Adrenal gland (tissue), 12 donors: ENCODE measurements around the gene BNC2. TPM values are rescaled to one million over a fixed set of nuclear protein-coding genes. Genes with fewer than 3 reads are reported as not detected.

Experiments used
- DNase-seq, 7 donors: peaks; one replicate each; pipeline ENCODE4 v3.0.0-alpha.2; 2019 to 2020
- H3K27ac ChIP-seq, 5 donors: fragments of 200-600 bp; sonication (generic) in 4 of 5; 1 replicate in 3 of 5; 2 replicates in 2 of 5; pipeline versions ENCODE4 v1.5.1 to v1.8.0; 2016 to 2020; ENCODE audit warnings: mild to moderate bottlenecking in 1 of 5
- H3K27me3 ChIP-seq: fragments of 200-600 bp; 2 replicates; pipeline ENCODE4 v1.8.0; 2021
- H3K36me3 ChIP-seq, 2 donors: fragments of 200-600 bp; replicated peaks in 1 of 2; 1 replicate in 1 of 2; 2 replicates in 1 of 2; pipeline versions ENCODE4 v1.5.1 to v1.8.0; 2018 to 2022
- H3K4me1 ChIP-seq, 2 donors: fragments of 200-600 bp; replicated peaks in 1 of 2; 1 replicate in 1 of 2; 2 replicates in 1 of 2; pipeline versions ENCODE4 v1.5.1 to v1.8.0; 2018 to 2021
- H3K4me3 ChIP-seq, 4 donors: fragments of 200-600 bp; sonication (generic) in 3 of 4; one replicate each; pipeline ENCODE4 v1.5.1; 2016 to 2018
- H3K9me3 ChIP-seq, 3 donors: fragments of 200-600 bp; sonication (generic) in 1 of 3; replicated peaks in 1 of 3; 1 replicate in 2 of 3; 2 replicates in 1 of 3; pipeline versions ENCODE4 v1.5.1 to v1.8.0; 2016 to 2021
- POLR2A ChIP-seq, 2 donors: fragments of 450-650 bp; IDR thresholded peaks; one replicate each; pipeline ENCODE4 v1.6.1; 2017; ENCODE audit warnings: antibody characterized with exemption in 2 of 2, mild to moderate bottlenecking in 2 of 2, moderate library complexity in 1 of 2
- WGBS, 4 donors: extraction: QIAGEN DNeasy Blood & Tissue Kit in 2 of 4; methylation state at CpG; one replicate each; pipeline versions ENCODE4 v1.1.5 to v1.1.7; 2013 to 2017; 5-methylcytosine and 5-hydroxymethylcytosine counted together
- intact Hi-C, 2 donors: fragments of 100-400 bp; cut with DNase I; formaldehyde crosslinking; loops; one replicate each; pipeline versions ENCODE4 v1.14.1 to v1.15.0; 2022 to 2023
- polyA plus RNA-seq, 3 donors: library from polyadenylated mRNA; stranded (reverse); fragments of 200-250 nt in 2 of 3; fragments of 350-450 nt in 1 of 3; fragmentation: Illumina TruSeq in 1 of 3; extraction: RNeasy Lipid Tissue Mini Kit (QIAGEN cat#74804) in 1 of 3; gene quantifications; one replicate each; pipeline ENCODE4 v1.2.3, GENCODE V29; 2013 to 2014
- total RNA-seq, 9 donors: library from RNA; depleted of rRNA in 4 of 9; stranded (reverse); fragments of >200 nt in 4 of 9; fragments of 120-200 nt in 1 of 9; fragmentation: NEBNext Ultra II Directional in 1 of 9; extraction: Animal tissue kit (Norgen Biotek cat#: 25700) in 1 of 9; gene quantifications; one replicate each; pipeline versions ENCODE4 v1.1.0 to v1.2.4, GENCODE V29; 2013 to 2023
- TF ChIP-seq, protein P1 (sequence below), 6 experiments: fragments of 450-650 bp in 4 of 6; fragments of 200-600 bp in 2 of 6; sonication (generic) in 1 of 6; IDR thresholded peaks; 1 replicate in 5 of 6; 2 replicates in 1 of 6; pipeline versions ENCODE4 v1.5.1 to v1.8.0; 2016 to 2021; ENCODE audit warnings: antibody characterized with exemption in 6 of 6, mild to moderate bottlenecking in 2 of 6, moderate library complexity in 1 of 6
- donor health status: healthy with polysubstance abuse.
- donor health status: Bipolar disorder and iron deficiency.
- donor health status: DM: yes; HTN: yes; CAD: no.
- donor health status: DM: no; HTN: no; CAD: no.
- donor health status: DM: no; HTN: no; CAD: no.
- donor health status: DM: yes; HTN: yes; CAD: no.

BNC2 gene
- total and polyA plus RNA-seq, 12 donors = 1.1 to 11.1 (median 5.0) TPM

GRCh38 chr9:16709924-16710323, 160.5 kb downstream of the BNC2 start:
- 72 to 80% (median 75%) methylated on average over 2 of the region's 2 CpGs for WGBS, 4 donors
- Histone ChIP-seq H3K9me3 (no peaks in the 10 kb centered on the region), H3K27me3 (no peaks in the 10 kb centered on the region), H3K4me1 (peaks cover 0 to 7% of the 10 kb centered on the region in 2 donors), H3K36me3 (no peaks in the 10 kb centered on the region), H3K27ac (no peak overlapping the region), H3K4me3 (no peak overlapping the region)
- no peak for TF ChIP-seq POLR2A (IDR thresholded peaks at IDR 0.05)
- TF ChIP-seq, protein P1, sequence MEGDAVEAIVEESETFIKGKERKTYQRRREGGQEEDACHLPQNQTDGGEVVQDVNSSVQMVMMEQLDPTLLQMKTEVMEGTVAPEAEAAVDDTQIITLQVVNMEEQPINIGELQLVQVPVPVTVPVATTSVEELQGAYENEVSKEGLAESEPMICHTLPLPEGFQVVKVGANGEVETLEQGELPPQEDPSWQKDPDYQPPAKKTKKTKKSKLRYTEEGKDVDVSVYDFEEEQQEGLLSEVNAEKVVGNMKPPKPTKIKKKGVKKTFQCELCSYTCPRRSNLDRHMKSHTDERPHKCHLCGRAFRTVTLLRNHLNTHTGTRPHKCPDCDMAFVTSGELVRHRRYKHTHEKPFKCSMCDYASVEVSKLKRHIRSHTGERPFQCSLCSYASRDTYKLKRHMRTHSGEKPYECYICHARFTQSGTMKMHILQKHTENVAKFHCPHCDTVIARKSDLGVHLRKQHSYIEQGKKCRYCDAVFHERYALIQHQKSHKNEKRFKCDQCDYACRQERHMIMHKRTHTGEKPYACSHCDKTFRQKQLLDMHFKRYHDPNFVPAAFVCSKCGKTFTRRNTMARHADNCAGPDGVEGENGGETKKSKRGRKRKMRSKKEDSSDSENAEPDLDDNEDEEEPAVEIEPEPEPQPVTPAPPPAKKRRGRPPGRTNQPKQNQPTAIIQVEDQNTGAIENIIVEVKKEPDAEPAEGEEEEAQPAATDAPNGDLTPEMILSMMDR (IDR thresholded peaks at IDR 0.05) = no peak
- intact Hi-C loops = no loop called here
- DNase-seq = no peak

DNA sequence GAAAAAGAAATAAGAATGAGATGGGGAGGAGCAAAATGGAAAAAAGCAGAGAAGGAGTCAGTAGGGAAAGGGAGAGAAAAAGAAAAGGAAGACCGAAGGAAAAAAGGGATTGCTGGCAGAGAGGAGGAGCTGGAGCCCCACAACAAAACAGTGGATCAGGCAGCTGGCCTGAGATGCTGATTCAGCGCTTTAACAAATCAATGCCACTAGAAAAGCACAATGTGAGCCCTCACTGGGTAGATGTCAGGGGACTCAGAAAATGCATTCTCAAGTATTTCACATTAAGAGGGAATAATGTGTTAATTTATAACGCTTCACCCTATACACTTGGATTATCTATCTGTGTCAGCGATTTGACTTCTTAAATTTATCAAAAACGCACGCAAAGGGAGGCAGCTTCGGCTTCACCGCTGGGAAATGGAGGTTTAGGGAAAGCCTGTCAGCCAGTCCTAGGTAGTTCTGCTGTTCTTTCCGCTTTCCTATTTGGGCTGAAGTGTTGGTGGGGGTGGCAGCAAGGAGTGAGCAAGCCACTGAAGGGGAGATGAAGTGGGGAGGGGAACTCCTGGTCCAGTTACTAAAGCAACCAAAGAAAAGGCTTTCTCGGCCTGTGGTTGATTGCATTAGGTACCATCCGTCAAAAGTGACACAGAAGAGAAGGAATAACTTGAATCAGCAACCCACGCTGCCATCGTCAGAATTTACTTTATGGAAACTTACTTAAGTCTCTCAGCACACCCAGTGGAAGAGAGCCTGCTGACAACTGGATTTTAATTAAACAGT, 161.6 kb downstream of the BNC2 start:
- no peaks in the 10 kb centered on the region for H3K36me3 ChIP-seq
- H3K27ac ChIP-seq = no peak overlapping the region
- peaks cover 9 to 14% of the 10 kb centered on the region in 2 donors for H3K4me1 ChIP-seq
- intact Hi-C loops = no loop called here
- no peaks in the 10 kb centered on the region for H3K9me3 ChIP-seq
- no peaks in the 10 kb centered on the region for H3K27me3 ChIP-seq
- 79 to 85% (median 80%) methylated on average over 13 of the region's 13 CpGs for WGBS, 4 donors
- DNase-seq = no peak
- no peak for TF ChIP-seq POLR2A (IDR thresholded peaks at IDR 0.05)
- TF ChIP-seq, protein P1 (IDR thresholded peaks at IDR 0.05) = no peak
- H3K4me3 ChIP-seq = no peak overlapping the region

GRCh38 chr9:16705111-16705604, 165.3 kb downstream of the BNC2 start:
- Histone ChIP-seq H3K4me1 (peaks cover 11 to 18% of the 10 kb centered on the region in 2 donors), H3K36me3 (no peaks in the 10 kb centered on the region), H3K9me3 (no peaks in the 10 kb centered on the region), H3K27ac (peak overlapping the region; percentile 52 to 99 (median 90)), H3K4me3 (peak overlapping the region in 2 of 4 donors; percentile 20 to 48), H3K27me3 (no peaks in the 10 kb centered on the region)
- intact Hi-C loops = no loop called here
- WGBS, 4 donors = 25 to 51% (median 44%) methylated on average over 5 to 9 of the region's 9 CpGs
- DNase-seq = peak; percentile 65 to 90 (median 86)
- TF ChIP-seq POLR2A (IDR thresholded peaks at IDR 0.05) = peak in 1 of 2 donors; percentile 67
- TF ChIP-seq, protein P1 (IDR thresholded peaks at IDR 0.05) = no peak

GRCh38 chr9:16704116-16705110, 166.1 kb downstream of the BNC2 start:
- no peaks in the 10 kb centered on the region for H3K27me3 ChIP-seq
- H3K4me1 ChIP-seq = peaks cover 11 to 18% of the 10 kb centered on the region in 2 donors
- DNase-seq = peak; percentile 41 to 78 (median 50)
- 26 to 38% (median 33%) methylated on average over 12 of the region's 12 CpGs for WGBS, 4 donors
- H3K9me3 ChIP-seq = no peaks in the 10 kb centered on the region
- TF ChIP-seq POLR2A (IDR thresholded peaks at IDR 0.05) = no peak
- TF ChIP-seq, protein P1 (IDR thresholded peaks at IDR 0.05) = no peak
- H3K4me3 ChIP-seq = peak overlapping the region in 2 of 4 donors; percentile 20 to 48
- peak overlapping the region; percentile 52 to 99 (median 90) for H3K27ac ChIP-seq
- intact Hi-C loops = no loop called here
- no peaks in the 10 kb centered on the region for H3K36me3 ChIP-seq
